Sigmoid colon (tissue), 7 donors: ENCODE data around the gene EEPD1. TPM values are rescaled to one million over a fixed set of nuclear protein-coding genes. Genes with fewer than 3 reads are reported as not detected.
"Not testable (repeated sequence)": the region's sequence is repeated elsewhere in the genome, so short reads cannot be mapped to it uniquely, and the experiment has no call there.

ENCODE experiments used
- DNase-seq: peaks from one replicate; pipeline ENCODE4 v3.0.0-alpha.2; 2019
- H3K27ac ChIP-seq, 4 donors: fragments of 200-600 bp; sonication (generic); one replicate each; pipeline ENCODE4 v1.5.1; 2016 to 2019; ENCODE audit warnings: mild to moderate bottlenecking in 1 of 4
- H3K27me3 ChIP-seq, 3 donors: fragments of 200-600 bp; sonication (generic); one replicate each; pipeline ENCODE4 v1.5.1; 2019; ENCODE audit warnings: mild to moderate bottlenecking in 1 of 3
- H3K36me3 ChIP-seq, 4 donors: fragments of 200-600 bp; sonication (generic); one replicate each; pipeline ENCODE4 v1.5.1; 2016 to 2019
- H3K4me1 ChIP-seq, 4 donors: fragments of 200-600 bp; sonication (generic); one replicate each; pipeline ENCODE4 v1.5.1; 2017 to 2019
- H3K4me3 ChIP-seq, 4 donors: fragments of 200-600 bp; sonication (generic); one replicate each; pipeline ENCODE4 v1.5.1; 2017 to 2019; ENCODE audit warnings: mild to moderate bottlenecking in 2 of 4, moderate library complexity in 1 of 4
- H3K9me3 ChIP-seq, 4 donors: fragments of 200-600 bp in 3 of 4; sonication (generic) in 3 of 4; one replicate each; pipeline versions ENCODE4 v1.5.1 to v1.6.1; 2013 to 2019
- EP300 ChIP-seq, 4 donors: sonication (generic); formaldehyde crosslinking; IDR thresholded peaks; one replicate each; pipeline ENCODE4 v1.6.1; 2017; ENCODE audit warnings: antibody characterized with exemption in 4 of 4
- POLR2A ChIP-seq, 2 donors: fragments of 450-650 bp; IDR thresholded peaks; one replicate each; pipeline ENCODE4 v1.6.1; 2016; ENCODE audit warnings: antibody characterized with exemption in 2 of 2, mild to moderate bottlenecking in 2 of 2, moderate library complexity in 2 of 2
- POLR2AphosphoS5 ChIP-seq, 4 donors: sonication (generic); formaldehyde crosslinking; IDR thresholded peaks; one replicate each; pipeline ENCODE4 v1.6.1; 2017; ENCODE audit warnings: antibody characterized with exemption in 4 of 4
- WGBS, 2 donors: extraction: QIAGEN DNeasy Blood & Tissue Kit; methylation state at CpG; one replicate each; pipeline ENCODE4 v1.1.7; 2013; 5-methylcytosine and 5-hydroxymethylcytosine counted together
- intact Hi-C: fragments of 100-400 bp; cut with DNase I; formaldehyde crosslinking; loops from one replicate; pipeline ENCODE4 v1.15.1; 2023
- polyA plus RNA-seq, 3 donors: library from polyadenylated mRNA; stranded (reverse); fragments of 200-250 nt; gene quantifications; one replicate each; pipeline ENCODE4 v1.2.3, GENCODE V29; 2013
- total RNA-seq, 4 donors: library from RNA; depleted of rRNA; stranded (reverse); fragments of >200 nt; gene quantifications; one replicate each; pipeline ENCODE4 v1.1.0, GENCODE V29; 2016
- TF ChIP-seq, protein P1 (sequence below), 4 experiments: fragments of 450-650 bp in 3 of 4; fragments of 200-600 bp in 1 of 4; IDR thresholded peaks; one replicate each; pipeline ENCODE4 v1.5.1; 2016 to 2019; ENCODE audit warnings: antibody characterized with exemption in 4 of 4, mild to moderate bottlenecking in 3 of 4, moderate library complexity in 2 of 4
- donor health status: healthy with polysubstance abuse.
- donor health status: Bipolar disorder and iron deficiency.
- donor health status: healthy.

The EEPD1 gene
- total RNA-seq (10 to 100 TPM; 10.9 to 18.1 (median 13.5) TPM), polyA plus RNA-seq (10 to 100 TPM in 2 of 3 donors, 1 to 10 TPM in 1; 6.6 to 16.6 (median 14.3) TPM)

DNA sequence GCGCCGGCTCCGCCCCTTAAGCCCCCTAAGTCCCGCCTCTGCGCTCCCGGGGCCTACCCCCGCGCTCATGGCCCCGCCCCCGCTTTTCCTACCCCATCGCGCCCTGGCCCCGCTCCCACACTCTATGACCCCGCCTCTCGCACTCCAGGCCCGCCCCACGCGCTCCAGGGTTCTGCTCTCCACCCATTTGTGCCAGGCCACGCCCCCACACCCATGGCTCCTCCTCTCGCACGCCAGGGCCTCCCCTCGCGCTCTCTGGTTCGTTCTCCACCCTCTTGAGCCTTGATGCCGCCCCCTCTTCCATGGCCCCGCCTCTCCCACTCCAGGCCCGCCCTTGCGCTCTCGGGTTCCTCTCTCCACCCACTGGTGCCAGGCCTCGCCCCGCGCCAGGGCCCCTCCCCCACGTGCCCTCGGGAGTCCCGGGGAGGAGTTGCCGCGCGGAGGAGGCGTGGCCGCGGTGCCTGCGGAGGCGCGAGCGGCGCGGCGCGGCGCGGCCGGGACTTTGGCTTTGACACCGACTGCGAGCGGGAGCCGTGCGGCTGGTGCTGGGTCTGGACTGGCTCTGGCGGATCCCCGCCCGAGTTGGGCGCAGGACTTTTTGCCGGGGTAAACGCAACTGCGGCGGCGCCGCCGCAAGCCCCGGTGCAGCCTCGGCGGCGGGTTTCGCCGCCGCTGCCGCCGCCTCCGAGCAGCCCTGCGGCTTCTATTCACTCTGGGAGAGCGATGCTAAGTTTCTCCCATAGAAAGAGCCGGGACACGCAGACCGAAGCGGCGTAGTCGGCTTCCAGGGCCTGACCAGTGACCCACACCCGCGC is at the start of gene EEPD1:
Gene EEPD1, plus strand, starts transcription at position 499 of the 815 bp plus-strand sequence. CDS start 1,071 bp downstream, outside the sequence.
- DNase-seq, result peak; percentile 100
- Histone ChIP-seq H3K4me3 (peak within 1 kb of the TSS; percentile 72 to 86 (median 76)), H3K27me3 (no peaks in the 10 kb centered on the region), H3K36me3 (no peaks in the 10 kb centered on the region), H3K9me3 (peaks cover 0 to 4% (median 0%) of the 10 kb centered on the region in 4 donors), H3K4me1 (peaks cover 0 to 50% (median 46%) of the 10 kb centered on the region in 4 donors), H3K27ac (peak within 1 kb of the TSS; percentile 89 to 97 (median 91))
- intact Hi-C loops, result loop anchor here (1.0 to 5.0 kb wide), 4 partner anchors 24 to 166 kb away; no protein-coding TSS in a partner anchor
- WGBS, 2 donors, result 1% methylated on average over 88 of the region's 88 CpGs
- TF ChIP-seq POLR2A (IDR thresholded peaks at IDR 0.05), result peak; percentile 51 to 55
- peak; percentile 62 to 92 (median 78) for TF ChIP-seq POLR2AphosphoS5 (IDR thresholded peaks at IDR 0.05)
- TF ChIP-seq EP300 (IDR thresholded peaks at IDR 0.05), result peak in 1 of 4 donors; percentile 4
- TF ChIP-seq, protein P1, sequence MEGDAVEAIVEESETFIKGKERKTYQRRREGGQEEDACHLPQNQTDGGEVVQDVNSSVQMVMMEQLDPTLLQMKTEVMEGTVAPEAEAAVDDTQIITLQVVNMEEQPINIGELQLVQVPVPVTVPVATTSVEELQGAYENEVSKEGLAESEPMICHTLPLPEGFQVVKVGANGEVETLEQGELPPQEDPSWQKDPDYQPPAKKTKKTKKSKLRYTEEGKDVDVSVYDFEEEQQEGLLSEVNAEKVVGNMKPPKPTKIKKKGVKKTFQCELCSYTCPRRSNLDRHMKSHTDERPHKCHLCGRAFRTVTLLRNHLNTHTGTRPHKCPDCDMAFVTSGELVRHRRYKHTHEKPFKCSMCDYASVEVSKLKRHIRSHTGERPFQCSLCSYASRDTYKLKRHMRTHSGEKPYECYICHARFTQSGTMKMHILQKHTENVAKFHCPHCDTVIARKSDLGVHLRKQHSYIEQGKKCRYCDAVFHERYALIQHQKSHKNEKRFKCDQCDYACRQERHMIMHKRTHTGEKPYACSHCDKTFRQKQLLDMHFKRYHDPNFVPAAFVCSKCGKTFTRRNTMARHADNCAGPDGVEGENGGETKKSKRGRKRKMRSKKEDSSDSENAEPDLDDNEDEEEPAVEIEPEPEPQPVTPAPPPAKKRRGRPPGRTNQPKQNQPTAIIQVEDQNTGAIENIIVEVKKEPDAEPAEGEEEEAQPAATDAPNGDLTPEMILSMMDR (IDR thresholded peaks at IDR 0.05), result no peak

DNA sequence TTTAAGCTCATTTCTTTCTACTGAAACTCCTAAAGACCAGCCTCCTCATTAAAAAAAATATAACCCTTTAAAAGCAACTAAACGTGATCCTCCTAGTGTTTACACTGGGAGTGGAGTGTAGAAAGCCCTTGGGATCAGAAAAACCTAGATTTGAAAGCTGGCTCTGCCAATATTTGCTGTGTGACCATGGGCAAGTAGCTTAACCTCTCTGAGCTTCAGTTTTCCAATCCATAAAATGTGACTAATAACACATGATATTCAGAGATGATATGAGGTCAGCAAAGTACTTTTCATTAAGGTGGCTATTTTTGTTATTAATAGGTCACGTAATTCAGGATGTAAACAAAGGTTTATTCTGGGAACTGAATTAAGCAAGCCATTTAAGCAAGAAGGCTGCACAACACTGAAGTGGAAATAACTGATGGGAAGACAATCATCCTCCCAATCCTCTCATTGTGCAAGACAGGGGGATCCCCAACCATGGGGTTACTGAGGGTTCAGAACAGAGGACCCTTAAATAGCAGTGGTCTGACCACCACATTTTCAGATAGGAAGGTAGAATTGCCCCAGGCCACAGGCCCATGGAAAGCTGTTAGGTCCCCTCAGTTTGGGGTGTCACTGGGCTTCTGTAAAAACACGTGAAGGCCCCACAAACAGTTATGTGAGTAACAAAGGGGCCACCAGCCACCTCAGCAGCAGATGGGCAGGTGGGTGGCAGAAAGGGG is 49.1 kb upstream of the EEPD1 start:
- Histone ChIP-seq H3K36me3 (no peaks in the 10 kb centered on the region), H3K4me1 (no peaks in the 10 kb centered on the region), H3K27me3 (no peaks in the 10 kb centered on the region), H3K4me3 (no peak overlapping the region), H3K27ac (no peak overlapping the region), H3K9me3 (no peaks in the 10 kb centered on the region)
- TF ChIP-seq EP300 (IDR thresholded peaks at IDR 0.05) (no peak), POLR2A (IDR thresholded peaks at IDR 0.05) (no peak), POLR2AphosphoS5 (IDR thresholded peaks at IDR 0.05) (no peak)
- TF ChIP-seq, protein P1 (IDR thresholded peaks at IDR 0.05), result no peak
- DNase-seq, result no peak
- WGBS, 2 donors, result 59 to 66% methylated on average over 3 of the region's 3 CpGs
- intact Hi-C loops, result no loop called here

DNA sequence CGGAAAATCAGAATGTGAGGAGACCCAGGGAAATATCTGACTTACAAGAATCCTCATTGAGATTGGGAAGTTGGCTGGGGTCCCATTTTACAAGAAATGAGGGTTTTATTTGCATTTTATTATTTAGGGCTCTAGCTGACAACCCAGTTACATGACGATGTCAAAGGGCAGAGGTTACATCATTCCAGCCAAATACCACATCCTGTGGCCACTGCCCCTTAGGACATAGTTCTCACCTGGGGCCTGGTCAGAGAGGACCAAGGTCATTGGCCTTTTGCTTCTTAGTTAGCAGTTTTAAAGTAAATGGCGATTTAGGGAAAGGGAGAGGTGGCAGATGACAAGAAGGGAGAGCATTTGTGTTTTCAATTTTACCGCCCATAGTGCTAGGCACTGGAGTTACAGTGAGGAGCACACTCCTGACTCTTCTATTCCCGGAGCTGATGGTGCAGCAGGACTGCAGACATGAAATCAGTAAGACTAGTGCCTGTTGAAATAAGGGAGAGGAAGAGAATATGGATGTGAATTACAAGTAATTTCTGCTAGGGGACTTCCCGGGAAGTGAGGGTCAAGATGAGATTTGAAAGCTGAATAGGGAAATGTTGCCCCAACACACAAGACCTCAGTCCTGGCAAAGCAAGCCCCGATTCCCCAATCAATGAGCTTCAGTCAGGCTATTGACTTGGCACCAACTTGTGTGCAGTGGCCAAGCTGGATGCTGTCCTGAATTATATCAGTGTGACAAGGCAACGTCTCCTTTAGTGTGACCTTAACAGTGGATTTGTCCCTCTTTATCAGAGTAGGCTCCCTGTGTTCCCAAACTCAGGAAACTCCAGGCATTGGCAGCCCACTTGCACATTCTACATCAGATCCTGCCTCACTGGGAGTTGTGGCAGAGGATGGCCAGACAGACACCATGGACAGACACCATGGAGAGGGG is 45.8 kb upstream of the EEPD1 start:
- intact Hi-C loops, H3K4me1 ChIP-seq, H3K9me3 ChIP-seq, H3K27me3 ChIP-seq, H3K36me3 ChIP-seq, H3K27ac ChIP-seq, DNase-seq, H3K4me3 ChIP-seq: not testable (repeated sequence)
- 85 to 87% methylated on average over 5 to 6 of the region's 8 CpGs for WGBS, 2 donors

DNA sequence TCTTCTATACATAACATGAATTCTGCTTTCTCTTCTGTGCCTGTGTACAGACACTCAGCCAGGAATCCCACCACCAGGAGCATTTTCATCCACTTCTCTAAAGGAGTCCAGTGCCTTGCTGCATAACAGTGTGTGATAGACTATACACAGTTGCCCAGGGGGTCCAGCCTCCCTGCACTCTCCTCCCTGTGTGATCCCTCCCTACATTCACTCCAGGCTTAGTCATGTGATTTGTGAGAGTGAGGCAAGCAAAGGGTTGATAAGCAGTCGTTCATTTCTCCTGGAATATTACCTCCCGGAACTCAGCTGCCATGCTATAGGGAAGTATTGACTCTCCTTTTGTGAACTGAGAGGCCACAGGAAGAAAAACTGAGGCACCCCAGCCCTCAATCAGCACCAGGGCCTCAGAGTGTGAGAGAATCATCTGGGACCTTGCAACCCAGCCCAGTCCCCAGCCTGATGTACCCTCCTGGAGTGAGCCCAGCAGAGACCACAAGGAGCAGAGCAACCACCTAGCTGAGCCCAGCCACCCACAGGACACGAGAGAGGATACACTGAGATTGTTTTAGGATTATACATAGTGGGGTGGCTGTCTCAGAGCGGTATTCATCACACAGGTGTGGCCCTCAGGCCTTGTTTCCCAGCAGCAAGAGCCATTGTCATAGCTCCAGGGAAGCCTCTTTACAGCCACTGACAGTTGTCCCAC is 45.0 kb upstream of the EEPD1 start:
- TF ChIP-seq, protein P1 (IDR thresholded peaks at IDR 0.05), result no peak
- TF ChIP-seq POLR2AphosphoS5 (IDR thresholded peaks at IDR 0.05) (no peak), POLR2A (IDR thresholded peaks at IDR 0.05) (no peak), EP300 (IDR thresholded peaks at IDR 0.05) (no peak)
- intact Hi-C loops, result no loop called here

More for the DNA sequence above, 45.0 kb upstream of the EEPD1 start:
- no peaks in the 10 kb centered on the region for H3K27me3 ChIP-seq
- WGBS, 2 donors, result 58 to 75% methylated on average over 4 of the region's 4 CpGs
- no peak overlapping the region for H3K4me3 ChIP-seq
- H3K4me1 ChIP-seq, result no peaks in the 10 kb centered on the region
- H3K27ac ChIP-seq, result no peak overlapping the region
- no peak for DNase-seq
- no peaks in the 10 kb centered on the region for H3K36me3 ChIP-seq
- no peaks in the 10 kb centered on the region for H3K9me3 ChIP-seq
